Mucosa of rectum (tissue), 2 donors: ENCODE measurements around the gene CYP27A1.

Experiments
- H3K27ac ChIP-seq, 2 donors: one replicate each; pipeline ENCODE4 v1.7.0; 2013; ENCODE audit warnings: inconsistent platforms in 2 of 2, low read depth in 2 of 2, low read length in 2 of 2
- H3K27me3 ChIP-seq, 2 donors: one replicate each; pipeline ENCODE4 v1.7.0; 2013; ENCODE audit warnings: low read length in 2 of 2; ENCODE audit not compliant: control insufficient read depth in 2 of 2, insufficient read depth in 2 of 2
- H3K36me3 ChIP-seq, 2 donors: one replicate each; pipeline ENCODE4 v1.7.0; 2013; ENCODE audit warnings: low read length in 2 of 2; ENCODE audit not compliant: control insufficient read depth in 2 of 2, insufficient read depth in 2 of 2
- H3K4me1 ChIP-seq, 2 donors: one replicate each; pipeline ENCODE4 v1.7.0; 2013; ENCODE audit warnings: low read length in 2 of 2, mild to moderate bottlenecking in 1 of 2; ENCODE audit not compliant: control insufficient read depth in 2 of 2, insufficient read depth in 2 of 2
- H3K4me3 ChIP-seq, 2 donors: one replicate each; pipeline ENCODE4 v1.7.0; 2013; ENCODE audit warnings: low read length in 2 of 2
- H3K9ac ChIP-seq, 2 donors: one replicate each; pipeline ENCODE4 v1.7.0; 2013; ENCODE audit warnings: low read length in 2 of 2, low read depth in 1 of 2, mild to moderate bottlenecking in 1 of 2
- H3K9me3 ChIP-seq, 2 donors: one replicate each; pipeline ENCODE4 v1.7.0; 2013; ENCODE audit warnings: low read length in 2 of 2; ENCODE audit not compliant: control insufficient read depth in 2 of 2
- donor health status: healthy.
- donor health status: Normal muscosa, but diverticular disease.

Gene CYP27A1

DNA sequence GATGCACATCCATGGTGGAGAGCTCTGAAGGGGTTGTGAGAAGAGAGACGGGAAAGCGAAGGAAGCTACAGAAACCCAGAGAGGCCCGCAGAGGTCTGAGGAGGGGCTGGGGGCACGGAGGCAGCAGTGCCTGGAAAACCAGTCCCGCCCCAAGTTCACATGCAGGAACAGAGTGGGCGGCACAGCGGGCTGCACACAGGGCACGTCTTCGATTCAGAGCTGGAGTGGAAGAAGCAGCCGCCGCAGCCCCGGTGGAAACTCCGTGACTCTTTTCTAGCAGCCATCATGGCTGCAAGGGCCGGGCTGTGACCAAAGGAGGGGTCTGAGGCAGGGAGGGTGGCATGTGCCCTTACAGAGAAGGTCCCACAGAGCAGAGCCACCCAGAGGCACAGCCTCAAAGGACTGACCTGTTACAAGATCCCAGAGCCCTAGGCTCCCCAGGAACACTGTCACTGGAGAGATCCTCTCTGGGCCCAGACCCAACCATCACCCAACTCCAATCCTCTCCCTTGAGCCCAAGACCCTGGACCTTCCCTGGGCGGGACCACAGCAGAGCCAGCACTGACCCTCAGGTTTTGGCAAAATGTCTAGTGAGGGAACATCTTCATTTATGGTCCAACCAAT, 38.9 kb downstream of the CYP27A1 start:
- Histone ChIP-seq H3K27me3 (no peaks in the 10 kb centered on the region), H3K36me3 (peaks cover 0 to 11% of the 10 kb centered on the region in 2 donors), H3K27ac (no peak overlapping the region), H3K9ac (no peak overlapping the region), H3K4me1 (no peaks in the 10 kb centered on the region), H3K9me3 (no peaks in the 10 kb centered on the region), H3K4me3 (no peak overlapping the region)

DNA sequence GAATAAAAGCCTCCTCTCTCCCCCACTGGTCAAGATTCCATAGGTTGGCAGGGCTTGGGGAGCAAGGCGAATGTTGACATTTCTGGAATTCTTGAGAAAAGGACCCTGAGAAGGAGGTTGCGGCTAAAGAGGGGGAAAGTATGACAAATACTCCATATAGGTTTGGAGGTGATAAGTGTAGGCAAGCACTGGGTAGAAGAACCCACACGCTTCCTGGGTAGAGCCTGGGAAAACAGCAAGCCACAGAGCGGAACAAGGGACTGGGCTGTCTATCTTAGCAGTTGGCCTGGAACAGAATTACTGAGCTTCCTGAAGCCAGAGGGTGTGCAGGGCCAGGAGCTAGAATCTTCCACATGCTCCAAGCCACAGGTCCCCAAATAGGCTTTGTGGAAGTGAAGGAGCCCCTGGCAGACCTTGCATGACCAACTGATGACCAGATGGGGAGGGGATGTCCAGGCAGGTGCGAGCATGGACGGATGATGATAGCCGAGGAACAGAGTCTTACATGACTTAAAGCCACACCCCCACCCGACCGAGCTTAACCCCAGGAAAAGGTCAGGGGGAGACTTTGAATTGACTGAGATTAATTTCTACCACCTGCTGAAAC, 39.8 kb downstream of the CYP27A1 start:
- H3K27me3 ChIP-seq: no peaks in the 10 kb centered on the region
- H3K4me3 ChIP-seq: no peak overlapping the region
- no peak overlapping the region for H3K9ac ChIP-seq
- peaks cover 0 to 7% of the 10 kb centered on the region in 2 donors for H3K36me3 ChIP-seq
- no peaks in the 10 kb centered on the region for H3K4me1 ChIP-seq
- no peaks in the 10 kb centered on the region for H3K9me3 ChIP-seq
- H3K27ac ChIP-seq: no peak overlapping the region

DNA sequence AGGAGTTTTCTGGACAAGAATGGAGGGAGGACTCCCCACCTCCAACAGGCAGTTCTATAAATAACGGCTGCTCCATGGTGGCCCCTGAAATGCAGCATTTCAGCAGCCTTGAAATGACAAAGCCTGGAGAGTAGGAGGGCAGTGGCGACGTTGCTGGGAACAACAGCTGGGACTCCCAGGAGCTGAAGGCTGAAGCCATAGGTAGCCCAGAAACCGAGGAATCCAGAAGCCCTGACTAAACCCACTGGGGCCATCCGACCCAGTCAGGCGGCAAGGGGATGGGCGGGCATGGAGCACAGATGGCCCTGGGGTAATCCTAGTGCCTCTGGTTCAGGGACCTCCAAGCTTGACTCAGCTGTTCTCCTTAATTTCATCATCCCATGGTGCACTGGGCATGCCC, 40.7 kb downstream of the CYP27A1 start:
- Histone ChIP-seq H3K4me3 (no peak overlapping the region), H3K36me3 (peaks cover 0 to 3% of the 10 kb centered on the region in 2 donors), H3K9me3 (no peaks in the 10 kb centered on the region), H3K27ac (no peak overlapping the region), H3K27me3 (no peaks in the 10 kb centered on the region), H3K4me1 (no peaks in the 10 kb centered on the region), H3K9ac (no peak overlapping the region)

DNA sequence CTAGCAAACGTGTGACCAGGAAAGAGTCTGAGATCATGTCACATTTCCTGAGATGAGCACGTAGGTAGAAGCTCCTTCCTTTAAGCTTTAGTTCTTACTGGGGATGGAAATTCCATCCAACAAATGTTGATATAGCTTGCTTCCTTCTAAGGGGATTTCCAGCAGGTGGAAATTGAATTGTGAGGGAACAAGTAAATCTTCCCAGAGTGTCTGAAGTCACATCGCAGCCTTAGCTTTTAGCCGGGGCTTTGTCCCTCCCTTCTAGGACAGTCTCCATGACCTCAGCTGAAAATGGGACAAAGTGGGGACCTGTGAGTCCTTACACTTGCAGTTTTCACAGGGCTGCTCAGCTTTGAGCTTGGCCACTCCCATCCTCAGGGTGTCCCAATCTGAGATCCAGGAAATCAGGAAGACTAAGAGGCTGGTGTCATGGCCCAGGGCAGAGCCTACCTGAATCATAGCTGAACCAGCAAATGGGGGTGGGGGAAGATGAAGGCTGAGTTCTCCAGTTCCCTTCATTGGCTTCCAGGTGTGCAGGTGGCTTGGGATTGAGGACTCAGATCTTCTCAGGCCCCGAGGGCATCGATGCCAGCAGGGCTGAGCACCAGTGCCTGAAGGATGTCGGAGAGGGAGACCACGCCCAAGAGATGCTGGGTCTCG, 41.4 kb downstream of the CYP27A1 start:
- Histone ChIP-seq H3K27ac (no peak overlapping the region), H3K4me3 (no peak overlapping the region), H3K9me3 (no peaks in the 10 kb centered on the region), H3K36me3 (peaks cover 0 to 2% of the 10 kb centered on the region in 2 donors), H3K4me1 (no peaks in the 10 kb centered on the region), H3K27me3 (no peaks in the 10 kb centered on the region), H3K9ac (no peak overlapping the region)

DNA sequence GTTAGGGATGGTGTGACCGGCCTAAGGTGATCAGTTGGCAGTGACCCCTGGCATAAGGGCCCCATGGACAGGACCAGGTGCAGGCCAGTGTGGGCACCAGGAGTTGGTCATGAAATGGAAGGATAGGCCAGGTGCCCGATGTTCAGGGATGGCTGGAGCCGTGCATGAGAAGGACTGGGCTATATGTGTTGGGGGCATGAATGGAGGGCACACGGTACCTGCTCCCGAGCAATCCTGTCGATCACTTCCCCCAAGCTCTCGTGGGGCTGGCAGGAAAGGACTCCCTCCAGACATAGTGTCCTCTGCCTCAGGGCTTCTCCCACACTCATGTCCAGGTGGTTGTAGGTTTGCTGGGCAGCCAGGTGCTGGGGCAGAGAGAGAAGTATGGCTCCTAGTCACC, 42.1 kb downstream of the CYP27A1 start:
- H3K4me3 ChIP-seq: no peak overlapping the region
- H3K9ac ChIP-seq: no peak overlapping the region
- H3K27ac ChIP-seq: no peak overlapping the region
- no peaks in the 10 kb centered on the region for H3K27me3 ChIP-seq
- peaks cover 0 to 2% of the 10 kb centered on the region in 2 donors for H3K36me3 ChIP-seq
- no peaks in the 10 kb centered on the region for H3K9me3 ChIP-seq
- H3K4me1 ChIP-seq: no peaks in the 10 kb centered on the region

DNA sequence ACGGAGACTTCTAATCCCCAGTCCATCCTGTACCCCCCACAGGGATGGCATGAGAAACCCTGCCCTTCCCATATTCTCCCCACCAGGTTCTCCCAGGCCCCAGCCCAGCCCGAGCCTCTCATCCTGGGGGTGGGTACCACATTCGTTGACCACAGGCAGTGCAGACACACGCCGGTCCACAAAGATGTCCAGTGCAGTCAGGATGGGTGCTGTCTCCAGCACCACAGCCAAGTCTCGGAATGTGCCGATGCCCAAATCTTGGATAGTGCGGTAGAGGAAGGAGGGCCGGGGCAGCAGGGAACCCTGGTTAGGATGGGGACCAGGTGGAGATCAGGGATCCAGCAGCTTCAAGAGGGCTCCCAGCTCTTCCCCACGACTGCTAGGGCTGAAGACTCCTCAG, 44.8 kb downstream of the CYP27A1 start:
- Histone ChIP-seq H3K27ac (no peak overlapping the region), H3K4me1 (no peaks in the 10 kb centered on the region), H3K4me3 (no peak overlapping the region)

DNA sequence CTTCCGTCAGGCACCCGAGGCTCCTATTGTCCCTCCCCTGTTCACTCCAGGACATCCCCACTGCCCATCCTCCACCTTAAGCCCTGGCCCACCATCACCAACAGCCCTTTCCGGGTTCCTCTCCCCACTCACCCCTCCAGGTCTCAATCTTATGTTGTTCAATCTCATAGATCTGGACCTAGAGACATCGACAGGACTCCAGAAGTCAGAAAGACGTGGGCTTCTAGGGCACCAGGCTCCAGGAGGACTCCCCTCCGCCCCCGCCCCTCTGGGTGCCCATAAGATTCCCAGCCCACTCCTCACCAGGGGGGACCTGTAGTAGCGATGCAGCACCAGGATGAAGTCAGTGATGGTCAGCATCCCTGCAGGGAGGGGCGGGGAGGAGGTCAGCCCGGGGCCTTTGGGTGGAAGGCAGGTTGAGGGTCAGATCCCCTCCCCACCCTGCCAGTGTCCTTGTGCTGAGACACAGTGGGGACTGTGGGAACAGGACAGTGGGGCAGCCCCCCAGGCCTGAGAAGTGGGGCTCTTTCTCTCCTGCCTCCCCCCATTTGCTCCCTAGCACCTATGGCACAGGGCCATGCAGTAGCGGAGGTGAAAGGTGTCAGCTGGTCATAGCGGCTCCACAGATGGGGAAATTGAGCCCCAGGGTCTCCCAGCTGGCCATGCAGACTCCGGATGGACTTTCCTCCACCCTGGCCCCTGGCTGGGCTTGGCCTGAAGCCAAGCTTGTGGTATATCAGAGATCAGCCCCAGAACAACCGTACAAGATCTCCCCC, 45.9 kb downstream of the CYP27A1 start:
- H3K4me1 ChIP-seq: no peaks in the 10 kb centered on the region
- no peaks in the 10 kb centered on the region for H3K36me3 ChIP-seq
- no peak overlapping the region for H3K27ac ChIP-seq
- H3K9me3 ChIP-seq: no peaks in the 10 kb centered on the region
- no peak overlapping the region for H3K4me3 ChIP-seq
- H3K27me3 ChIP-seq: peaks cover 3% of the 10 kb centered on the region in 2 donors
- H3K9ac ChIP-seq: no peak overlapping the region

More for the DNA sequence above, 44.8 kb downstream of the CYP27A1 start:
- Histone ChIP-seq H3K27me3 (peaks cover 0 to 3% of the 10 kb centered on the region in 2 donors), H3K9me3 (no peaks in the 10 kb centered on the region), H3K9ac (no peak overlapping the region), H3K36me3 (no peaks in the 10 kb centered on the region)

DNA sequence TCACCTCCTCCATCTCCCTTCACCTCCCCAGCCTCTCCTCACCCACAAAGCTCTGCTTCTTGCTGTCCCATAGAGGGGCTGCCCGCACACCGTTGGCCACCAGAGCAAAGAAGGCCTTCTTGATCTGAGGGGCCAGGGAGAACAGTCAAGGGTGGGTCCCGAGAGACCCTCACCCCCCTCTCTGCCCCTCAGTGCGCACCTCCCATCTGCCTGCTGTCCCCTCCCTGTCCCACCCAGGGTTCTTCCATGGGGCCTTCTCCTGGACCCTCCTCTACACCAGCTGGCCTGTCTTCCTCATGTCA, 46.5 kb downstream of the CYP27A1 start:
- Histone ChIP-seq H3K9me3 (no peaks in the 10 kb centered on the region), H3K4me3 (no peak overlapping the region), H3K4me1 (no peaks in the 10 kb centered on the region), H3K27ac (no peak overlapping the region), H3K27me3 (peaks cover 3 to 4% of the 10 kb centered on the region in 2 donors), H3K36me3 (no peaks in the 10 kb centered on the region), H3K9ac (no peak overlapping the region)

DNA sequence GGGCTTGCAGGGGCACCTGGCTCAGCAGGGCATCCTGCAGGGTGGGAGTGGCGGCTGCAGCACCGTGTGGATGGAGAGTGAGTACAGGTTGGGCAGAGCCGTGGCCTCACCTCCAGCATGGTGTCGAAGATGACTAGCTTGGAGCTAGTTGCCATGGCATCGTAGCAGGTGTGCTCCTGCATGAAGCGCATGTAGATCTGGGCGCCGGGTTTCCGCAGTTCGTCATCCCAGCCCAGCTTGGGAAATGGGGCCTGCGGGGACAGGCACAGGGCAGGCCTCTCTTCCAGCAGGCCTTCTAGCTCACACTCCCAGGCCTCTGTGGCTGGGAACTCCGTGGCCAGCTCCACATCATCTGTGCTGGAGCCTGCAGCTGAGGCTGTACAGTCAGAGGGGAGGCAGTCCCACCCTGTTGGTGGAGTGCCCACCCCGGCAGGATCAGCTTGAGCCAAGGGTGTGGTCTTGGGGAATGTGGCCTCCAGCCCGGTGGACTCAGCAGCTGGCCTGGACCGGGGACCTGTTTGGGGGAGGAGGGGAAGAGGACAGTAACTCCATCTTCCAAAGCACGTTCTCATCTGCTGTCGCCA, 48.0 kb downstream of the CYP27A1 start:
- no peak overlapping the region for H3K27ac ChIP-seq
- H3K4me3 ChIP-seq: no peak overlapping the region
- H3K9me3 ChIP-seq: no peaks in the 10 kb centered on the region
- H3K27me3 ChIP-seq: peaks cover 6 to 8% of the 10 kb centered on the region in 2 donors
- H3K9ac ChIP-seq: no peak overlapping the region
- no peaks in the 10 kb centered on the region for H3K36me3 ChIP-seq
- H3K4me1 ChIP-seq: no peaks in the 10 kb centered on the region
